ENCODE measurements around the gene DNAH6. TPM values are rescaled to one million over a fixed set of nuclear protein-coding genes. Genes with fewer than 3 reads are reported as not detected.

Gene DNAH6
- total RNA-seq, 1 donor from 2014 or later: 2.6 TPM

- Histone ChIP-seq H3F3A (ENCODE audit: low read depth) (no peaks in the 10 kb centered on the region), H3K27me3 (peaks cover 37% of the 10 kb centered on the region), H3K36me3 (no peaks in the 10 kb centered on the region), H2AFZ (replicated peaks) (no peak overlapping the region), H3K4me3 (no peak overlapping the region), H4K20me1 (ENCODE audit: low read depth) (no peaks in the 10 kb centered on the region), H3K79me2 (ENCODE audit: low read depth) (no peaks in the 10 kb centered on the region), H3K27ac (no peak overlapping the region), H3K4me2 (no peak overlapping the region), H3K9me3 (ENCODE audit: low read depth) (no peaks in the 10 kb centered on the region), H3K9ac (no peak overlapping the region), H3K4me1 (no peaks in the 10 kb centered on the region)
- TF ChIP-seq EZH2phosphoT487 (IDR thresholded peaks at IDR 0.05) (no peak), EZH2 (IDR thresholded peaks at IDR 0.05) (no peak)
- TF ChIP-seq, protein P1, sequence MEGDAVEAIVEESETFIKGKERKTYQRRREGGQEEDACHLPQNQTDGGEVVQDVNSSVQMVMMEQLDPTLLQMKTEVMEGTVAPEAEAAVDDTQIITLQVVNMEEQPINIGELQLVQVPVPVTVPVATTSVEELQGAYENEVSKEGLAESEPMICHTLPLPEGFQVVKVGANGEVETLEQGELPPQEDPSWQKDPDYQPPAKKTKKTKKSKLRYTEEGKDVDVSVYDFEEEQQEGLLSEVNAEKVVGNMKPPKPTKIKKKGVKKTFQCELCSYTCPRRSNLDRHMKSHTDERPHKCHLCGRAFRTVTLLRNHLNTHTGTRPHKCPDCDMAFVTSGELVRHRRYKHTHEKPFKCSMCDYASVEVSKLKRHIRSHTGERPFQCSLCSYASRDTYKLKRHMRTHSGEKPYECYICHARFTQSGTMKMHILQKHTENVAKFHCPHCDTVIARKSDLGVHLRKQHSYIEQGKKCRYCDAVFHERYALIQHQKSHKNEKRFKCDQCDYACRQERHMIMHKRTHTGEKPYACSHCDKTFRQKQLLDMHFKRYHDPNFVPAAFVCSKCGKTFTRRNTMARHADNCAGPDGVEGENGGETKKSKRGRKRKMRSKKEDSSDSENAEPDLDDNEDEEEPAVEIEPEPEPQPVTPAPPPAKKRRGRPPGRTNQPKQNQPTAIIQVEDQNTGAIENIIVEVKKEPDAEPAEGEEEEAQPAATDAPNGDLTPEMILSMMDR (IDR thresholded peaks at IDR 0.05): no peak
- no peak overlapping the region for H3K27ac Mint-ChIP-seq
- no peaks in the 10 kb centered on the region for H3K27me3 Mint-ChIP-seq (ENCODE audit: insufficient read depth, low read depth)
- H3K9me3 Mint-ChIP-seq: no peaks in the 10 kb centered on the region
- no peak for DNase-seq (ENCODE audit: low spot score)
- H3K4me3 Mint-ChIP-seq: no peak overlapping the region
- no peaks in the 10 kb centered on the region for H3K4me1 Mint-ChIP-seq
- H3K36me3 Mint-ChIP-seq: no peaks in the 10 kb centered on the region
Observed at GRCh38 chr2:84652431-84652830, 136.1 kb downstream of the DNAH6 start.

GRCh38 chr2:84653302-84653701, 137.0 kb downstream of the DNAH6 start:
- H3K27ac Mint-ChIP-seq: no peak overlapping the region
- DNase-seq (ENCODE audit: low spot score): no peak
- no peaks in the 10 kb centered on the region for H3F3A ChIP-seq (ENCODE audit: low read depth)
- H3K4me3 Mint-ChIP-seq: no peak overlapping the region
- no peaks in the 10 kb centered on the region for H4K20me1 ChIP-seq (ENCODE audit: low read depth)
- H3K4me2 ChIP-seq: no peak overlapping the region
- no peaks in the 10 kb centered on the region for H3K36me3 Mint-ChIP-seq
- H3K9me3 ChIP-seq (ENCODE audit: low read depth): no peaks in the 10 kb centered on the region
- H3K36me3 ChIP-seq: no peaks in the 10 kb centered on the region
- H3K27me3 ChIP-seq: peaks cover 37% of the 10 kb centered on the region
- H3K9ac ChIP-seq: no peak overlapping the region
- no peaks in the 10 kb centered on the region for H3K9me3 Mint-ChIP-seq
- no peaks in the 10 kb centered on the region for H3K79me2 ChIP-seq (ENCODE audit: low read depth)
- no peak overlapping the region for H3K27ac ChIP-seq
- H3K4me3 ChIP-seq: no peak overlapping the region
- no peaks in the 10 kb centered on the region for H3K27me3 Mint-ChIP-seq (ENCODE audit: insufficient read depth, low read depth)
- no peak overlapping the region for H2AFZ ChIP-seq (replicated peaks)
- H3K4me1 Mint-ChIP-seq: no peaks in the 10 kb centered on the region
- no peaks in the 10 kb centered on the region for H3K4me1 ChIP-seq
- TF ChIP-seq, protein P1 (IDR thresholded peaks at IDR 0.05): peak; percentile 10
- no peak for TF ChIP-seq EZH2phosphoT487 (IDR thresholded peaks at IDR 0.05)

DNA sequence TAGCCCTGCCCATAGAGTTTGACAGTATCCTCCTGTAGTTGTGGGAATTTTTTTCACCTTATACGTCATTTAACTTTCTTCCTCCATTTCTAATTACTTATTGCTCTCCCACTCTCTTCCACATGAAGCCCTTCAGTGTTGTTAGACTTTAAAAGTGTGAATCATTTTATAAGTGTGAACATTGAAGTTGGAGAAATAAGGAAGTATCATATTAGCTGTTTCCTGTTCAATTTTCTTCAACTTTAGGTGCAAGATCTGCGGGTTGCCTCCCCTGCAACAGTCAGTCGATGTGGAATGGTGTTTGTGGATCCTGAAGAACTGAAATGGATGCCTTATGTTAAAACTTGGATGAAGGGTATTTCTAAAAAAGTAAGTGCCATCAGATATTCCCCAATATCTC, 138.1 kb downstream of the DNAH6 start:
- no peaks in the 10 kb centered on the region for H3K9me3 Mint-ChIP-seq
- Histone ChIP-seq H3K79me2 (ENCODE audit: low read depth) (no peaks in the 10 kb centered on the region), H3K27me3 (peaks cover 37% of the 10 kb centered on the region), H3K36me3 (no peaks in the 10 kb centered on the region), H3K4me1 (no peaks in the 10 kb centered on the region), H4K20me1 (ENCODE audit: low read depth) (no peaks in the 10 kb centered on the region), H3F3A (ENCODE audit: low read depth) (no peaks in the 10 kb centered on the region), H2AFZ (replicated peaks) (no peak overlapping the region), H3K9me3 (ENCODE audit: low read depth) (no peaks in the 10 kb centered on the region), H3K9ac (no peak overlapping the region), H3K4me2 (no peak overlapping the region), H3K27ac (no peak overlapping the region), H3K4me3 (no peak overlapping the region)
- TF ChIP-seq, protein P1 (IDR thresholded peaks at IDR 0.05): no peak
- TF ChIP-seq EZH2phosphoT487 (IDR thresholded peaks at IDR 0.05) (no peak), EZH2 (IDR thresholded peaks at IDR 0.05) (no peak)
- H3K4me1 Mint-ChIP-seq: no peaks in the 10 kb centered on the region
- no peak for DNase-seq (ENCODE audit: low spot score)
- H3K27ac Mint-ChIP-seq: no peak overlapping the region
- H3K27me3 Mint-ChIP-seq (ENCODE audit: insufficient read depth, low read depth): no peaks in the 10 kb centered on the region
- no peak overlapping the region for H3K4me3 Mint-ChIP-seq
- no peaks in the 10 kb centered on the region for H3K36me3 Mint-ChIP-seq

Data from neural progenitor cell (in vitro differentiated cells).